Stomach (tissue), 9 donors: Measurements from ENCODE around the gene TRAF6. TPM values are rescaled to one million over a fixed set of nuclear protein-coding genes. Genes with fewer than 3 reads are reported as not detected.

Source experiments
- DNase-seq, 2 donors: peaks; one replicate each; pipeline versions ENCODE4 v3.0.0 to v3.0.0-alpha.2; 2013 to 2019
- H3K27ac ChIP-seq, 5 donors: fragments of 200-600 bp in 4 of 5; sonication (generic) in 4 of 5; one replicate each; pipeline ENCODE4 v1.5.1; 2013 to 2019; ENCODE audit warnings: mild to moderate bottlenecking in 1 of 5, moderate library complexity in 1 of 5
- H3K27me3 ChIP-seq, 3 donors: fragments of 200-600 bp; sonication (generic); one replicate each; pipeline ENCODE4 v1.5.1; 2017 to 2019; ENCODE audit warnings: mixed run types in 1 of 3
- H3K36me3 ChIP-seq, 4 donors: fragments of 200-600 bp; sonication (generic); 1 replicate in 3 of 4; 2 replicates in 1 of 4; pipeline ENCODE4 v1.5.1; 2016 to 2019
- H3K4me1 ChIP-seq, 4 donors: fragments of 200-600 bp; sonication (generic); one replicate each; pipeline ENCODE4 v1.5.1; 2016 to 2019
- H3K4me3 ChIP-seq, 4 donors: fragments of 200-600 bp; sonication (generic) in 3 of 4; one replicate each; pipeline ENCODE4 v1.5.1; 2016 to 2019; ENCODE audit warnings: mild to moderate bottlenecking in 1 of 4
- H3K9me3 ChIP-seq, 4 donors: fragments of 200-600 bp; sonication (generic); one replicate each; pipeline ENCODE4 v1.5.1; 2016 to 2019
- CTCF ChIP-seq, 7 experiments: fragments of 450-650 bp in 4 of 7; fragments of 200-600 bp in 3 of 7; sonication (generic) in 3 of 7; IDR thresholded peaks; one replicate each; pipeline ENCODE4 v1.5.1; 2016 to 2019; ENCODE audit warnings: antibody characterized with exemption in 7 of 7, control low read depth in 2 of 7, mild to moderate bottlenecking in 1 of 7
- EP300 ChIP-seq: sonication (generic); formaldehyde crosslinking; IDR thresholded peaks from one replicate; pipeline ENCODE4 v1.6.1; 2017; ENCODE audit warnings: antibody characterized with exemption
- POLR2A ChIP-seq, 4 donors: fragments of 450-650 bp; IDR thresholded peaks; one replicate each; pipeline ENCODE4 v1.6.1; 2016; ENCODE audit warnings: antibody characterized with exemption in 4 of 4, control low read depth in 2 of 4, mild to moderate bottlenecking in 1 of 4, moderate library complexity in 1 of 4
- POLR2AphosphoS5 ChIP-seq, 3 donors: sonication (generic); formaldehyde crosslinking; IDR thresholded peaks; one replicate each; pipeline ENCODE4 v1.6.1; 2016; ENCODE audit warnings: antibody characterized with exemption in 3 of 3
- WGBS, 5 donors: extraction: QIAGEN DNeasy Blood & Tissue Kit in 3 of 5; methylation state at CpG; one replicate each; pipeline versions ENCODE4 v1.1.5 to v1.1.7; 2013 to 2018; 5-methylcytosine and 5-hydroxymethylcytosine counted together
- intact Hi-C: fragments of 100-400 bp; cut with DNase I; formaldehyde crosslinking; loops from one replicate; pipeline ENCODE4 v1.15.1; 2023; ENCODE audit warnings: low total_unique reads
- polyA plus RNA-seq, 3 donors: library from polyadenylated mRNA; stranded (reverse); fragments of 200-250 nt; gene quantifications; one replicate each; pipeline ENCODE4 v1.2.3, GENCODE V29; 2013
- total RNA-seq, 5 donors: library from RNA; depleted of rRNA; stranded (reverse); fragments of >200 nt; gene quantifications; one replicate each; pipeline versions ENCODE4 v1.1.0 to v1.2.3, GENCODE V29; 2014 to 2016
- donor health status: healthy with polysubstance abuse.
- donor health status: Bipolar disorder and iron deficiency.
- donor health status: healthy.

Gene TRAF6
- total and polyA plus RNA-seq, 8 donors = 1.2 to 19.2 (median 4.7) TPM

GRCh38 chr11:36471577-36471976 lies 38.5 kb downstream of the TRAF6 start:
- intact Hi-C loops = loop anchor here (10.0 kb wide), 1 partner anchor 167 kb away; no protein-coding TSS in a partner anchor
- WGBS, 5 donors = 50 to 84% (median 78%) methylated on average over 1 of the region's 1 CpG
- H3K4me3 ChIP-seq = no peak overlapping the region

GRCh38 chr11:36469881-36470802 lies 39.9 kb downstream of the TRAF6 start:
- Histone ChIP-seq H3K9me3 (no peaks in the 10 kb centered on the region), H3K27ac (no peak overlapping the region), H3K4me1 (peaks cover 0 to 6% (median 3%) of the 10 kb centered on the region in 4 donors), H3K4me3 (no peak overlapping the region), H3K27me3 (no peaks in the 10 kb centered on the region), H3K36me3 (no peaks in the 10 kb centered on the region)
- DNase-seq = no peak
- TF ChIP-seq CTCF (IDR thresholded peaks at IDR 0.05) (no peak), POLR2A (IDR thresholded peaks at IDR 0.05) (no peak), POLR2AphosphoS5 (IDR thresholded peaks at IDR 0.05) (no peak), EP300 (no peak)
- intact Hi-C loops = loop anchor here (10.0 kb wide), 1 partner anchor 165 kb away; no protein-coding TSS in a partner anchor
- WGBS, 5 donors = 30 to 45% (median 40%) methylated on average over 5 of the region's 5 CpGs

More at GRCh38 chr11:36471577-36471976, 38.5 kb downstream of the TRAF6 start:
- no peaks in the 10 kb centered on the region for H3K27me3 ChIP-seq
- H3K27ac ChIP-seq = no peak overlapping the region
- H3K9me3 ChIP-seq = no peaks in the 10 kb centered on the region
- H3K4me1 ChIP-seq = peaks cover 0 to 6% (median 3%) of the 10 kb centered on the region in 4 donors
- no peak for DNase-seq
- H3K36me3 ChIP-seq = no peaks in the 10 kb centered on the region
- no peak for TF ChIP-seq EP300
- TF ChIP-seq POLR2AphosphoS5 (IDR thresholded peaks at IDR 0.05) = no peak
- TF ChIP-seq CTCF (IDR thresholded peaks at IDR 0.05) = no peak
- TF ChIP-seq POLR2A (IDR thresholded peaks at IDR 0.05) = no peak

GRCh38 chr11:36469063-36469462 lies 41.0 kb downstream of the TRAF6 start:
- Histone ChIP-seq H3K27me3 (no peaks in the 10 kb centered on the region), H3K27ac (no peak overlapping the region), H3K36me3 (no peaks in the 10 kb centered on the region), H3K9me3 (no peaks in the 10 kb centered on the region), H3K4me3 (no peak overlapping the region), H3K4me1 (peaks cover 0 to 6% (median 3%) of the 10 kb centered on the region in 4 donors)
- TF ChIP-seq CTCF (IDR thresholded peaks at IDR 0.05) (no peak), POLR2A (IDR thresholded peaks at IDR 0.05) (no peak), POLR2AphosphoS5 (IDR thresholded peaks at IDR 0.05) (no peak), EP300 (no peak)
- intact Hi-C loops = no loop called here
- no peak for DNase-seq
- 47 to 59% (median 56%) methylated on average over 2 of the region's 2 CpGs for WGBS, 5 donors

- no peak for DNase-seq
- Histone ChIP-seq H3K4me1 (peaks cover 0 to 6% (median 3%) of the 10 kb centered on the region in 4 donors), H3K27ac (no peak overlapping the region), H3K9me3 (no peaks in the 10 kb centered on the region), H3K4me3 (no peak overlapping the region), H3K27me3 (no peaks in the 10 kb centered on the region), H3K36me3 (peaks cover 0 to 4% (median 2%) of the 10 kb centered on the region in 4 donors)
- TF ChIP-seq POLR2AphosphoS5 (IDR thresholded peaks at IDR 0.05) = no peak
- TF ChIP-seq POLR2A (IDR thresholded peaks at IDR 0.05) = no peak
- no peak for TF ChIP-seq CTCF (IDR thresholded peaks at IDR 0.05)
- TF ChIP-seq EP300 = no peak
- intact Hi-C loops = no loop called here
- whole genome bisulfite sequencing, 5 donors = 73 to 89% (median 78%) methylated on average over 1 of the region's 1 CpG
These were observed 42.2 kb downstream of the TRAF6 start for GRCh38 chr11:36467916-36468315.
